Measurements from ENCODE around the gene CNTF.
A peak's percentile ranks its signal among the peaks of the same experiment; 100 is the strongest.
"Not testable (repeated sequence)": the region's sequence is repeated elsewhere in the genome, so short reads cannot be mapped to it uniquely, and the experiment has no call there.

The CNTF gene, protein sequence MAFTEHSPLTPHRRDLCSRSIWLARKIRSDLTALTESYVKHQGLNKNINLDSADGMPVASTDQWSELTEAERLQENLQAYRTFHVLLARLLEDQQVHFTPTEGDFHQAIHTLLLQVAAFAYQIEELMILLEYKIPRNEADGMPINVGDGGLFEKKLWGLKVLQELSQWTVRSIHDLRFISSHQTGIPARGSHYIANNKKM

DNA sequence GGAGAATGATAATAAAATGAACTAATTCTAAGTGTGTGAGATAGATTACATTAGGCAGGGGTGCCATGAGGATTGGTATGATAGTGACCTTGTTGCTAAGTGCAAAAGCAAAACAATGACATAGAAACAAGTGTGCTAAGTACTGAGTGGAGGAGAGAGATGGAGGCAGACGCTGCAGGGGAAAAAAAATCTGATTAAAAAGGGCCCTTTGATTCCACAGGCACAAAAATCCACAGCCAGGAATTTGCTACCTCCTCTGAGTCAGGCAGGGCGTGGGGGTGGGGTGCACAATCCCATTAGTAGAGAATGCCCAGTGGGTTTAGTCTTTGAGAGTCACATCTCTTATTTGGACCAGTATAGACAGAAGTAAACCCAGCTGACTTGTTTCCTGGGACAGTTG is at the start of gene CNTF:
Gene CNTF, plus strand, starts transcription at position 322 of the 400 bp plus-strand sequence. CDS start 88 bp downstream, outside the sequence.
- DNase-seq: no peak

DNA sequence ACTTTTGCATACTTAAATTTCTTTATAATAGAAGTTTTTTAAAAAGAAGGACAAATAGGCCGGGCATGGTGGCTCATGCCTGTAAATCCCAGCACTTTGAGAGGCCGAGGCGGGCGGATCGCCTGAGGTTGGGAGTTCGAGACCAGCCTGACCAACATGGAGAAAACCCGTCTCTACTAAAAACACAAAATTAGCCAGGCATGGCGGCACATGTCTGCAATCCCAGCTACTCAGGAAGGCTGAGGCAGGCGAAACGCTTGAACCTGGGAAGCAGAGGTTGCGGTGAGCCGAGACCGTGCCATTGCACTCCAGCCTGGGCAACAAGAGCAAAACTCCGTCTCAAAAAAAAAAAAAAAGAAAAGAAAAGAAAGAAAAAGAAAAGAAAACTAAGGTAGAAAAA is 49.6 kb upstream of the CNTF start:
- DNase-seq: not testable (repeated sequence)

DNA sequence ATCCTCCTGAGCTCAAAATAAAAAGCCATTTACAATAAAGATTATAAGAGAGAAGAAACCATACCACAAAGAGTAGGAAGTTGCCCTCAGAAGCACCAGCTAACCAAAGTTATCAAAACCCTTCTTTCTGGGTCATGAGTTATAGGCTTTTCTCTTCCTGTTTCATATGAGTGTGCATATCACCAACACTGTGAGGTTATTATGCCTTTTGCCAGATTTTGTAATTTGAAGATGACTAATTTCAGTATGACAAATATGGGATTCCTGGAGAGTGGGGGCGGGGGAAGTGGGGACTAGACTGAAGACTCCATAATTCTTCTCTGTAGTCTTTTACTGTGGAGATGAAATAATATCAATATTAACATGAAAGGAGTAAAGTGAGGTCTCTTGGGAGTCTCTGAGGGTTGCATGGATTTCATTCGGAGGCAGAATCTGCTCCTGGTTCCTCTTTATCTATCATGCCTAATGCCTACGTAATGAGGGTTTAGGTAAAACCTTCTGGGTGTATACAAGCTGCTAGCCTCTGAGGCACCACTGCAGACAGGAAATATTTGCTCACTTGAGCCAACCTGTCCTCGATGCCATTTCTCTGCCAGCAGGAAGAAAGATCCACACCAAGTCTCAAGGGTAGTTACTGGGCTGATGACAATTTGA is 48.9 kb upstream of the CNTF start:
- DNase-seq: peak; percentile 56 to 90

DNA sequence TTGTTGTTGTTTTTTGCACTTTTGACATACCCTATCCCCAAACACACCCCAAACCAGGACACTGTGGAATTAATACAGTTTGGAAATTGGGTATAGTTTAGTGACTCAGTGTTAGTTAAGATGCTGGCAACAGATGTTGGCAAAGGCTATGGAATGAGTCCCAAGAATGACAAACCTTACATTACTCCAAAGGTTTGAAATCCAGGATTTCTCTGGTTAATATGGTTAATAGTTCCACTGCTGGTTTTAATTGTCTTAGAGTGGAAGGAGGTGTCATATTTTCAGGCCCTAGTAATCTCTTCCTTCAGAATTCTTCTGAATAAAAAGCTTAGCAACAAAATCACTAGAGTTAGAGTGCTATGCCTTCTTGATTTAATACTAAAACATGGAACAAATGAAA is 47.6 kb upstream of the CNTF start:
- no peak for DNase-seq

DNA sequence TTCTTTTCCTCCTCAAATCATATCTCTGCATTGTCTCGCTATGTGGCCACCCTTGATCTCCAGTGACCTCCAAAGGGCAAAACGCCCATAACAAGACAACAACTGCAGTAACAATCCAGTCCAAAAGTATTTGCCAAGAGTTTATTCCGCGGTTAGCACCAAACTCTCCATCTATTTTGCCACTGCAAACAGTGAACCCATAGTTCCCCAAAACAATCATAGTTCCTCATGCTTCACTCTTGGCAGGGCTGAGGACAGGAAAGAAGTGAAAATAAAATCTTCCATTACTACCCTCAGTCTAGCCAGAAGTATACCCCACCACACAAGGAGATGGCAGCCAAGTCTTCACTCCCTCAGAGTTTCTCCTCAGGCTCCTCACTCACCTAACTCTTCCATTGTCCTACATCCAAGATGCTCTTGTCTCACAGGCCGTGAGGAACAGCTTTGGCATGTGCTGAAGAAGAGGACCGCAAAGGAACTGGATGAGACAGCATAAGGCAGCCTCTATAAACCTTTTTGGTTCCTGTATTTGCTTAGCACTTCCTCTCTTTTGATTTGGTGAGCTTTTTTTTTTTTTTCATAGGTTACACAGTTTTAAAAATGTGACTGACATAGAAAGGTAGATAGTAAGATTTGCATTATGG is 47.0 kb upstream of the CNTF start, which contains the start of gene LPXN:
Gene LPXN, minus strand, starts transcription at position 480 of the 644 bp plus-strand sequence. Its CDS starts 84 bp downstream, at position 396.
- DNase-seq: peak; percentile 42 to 86

DNA sequence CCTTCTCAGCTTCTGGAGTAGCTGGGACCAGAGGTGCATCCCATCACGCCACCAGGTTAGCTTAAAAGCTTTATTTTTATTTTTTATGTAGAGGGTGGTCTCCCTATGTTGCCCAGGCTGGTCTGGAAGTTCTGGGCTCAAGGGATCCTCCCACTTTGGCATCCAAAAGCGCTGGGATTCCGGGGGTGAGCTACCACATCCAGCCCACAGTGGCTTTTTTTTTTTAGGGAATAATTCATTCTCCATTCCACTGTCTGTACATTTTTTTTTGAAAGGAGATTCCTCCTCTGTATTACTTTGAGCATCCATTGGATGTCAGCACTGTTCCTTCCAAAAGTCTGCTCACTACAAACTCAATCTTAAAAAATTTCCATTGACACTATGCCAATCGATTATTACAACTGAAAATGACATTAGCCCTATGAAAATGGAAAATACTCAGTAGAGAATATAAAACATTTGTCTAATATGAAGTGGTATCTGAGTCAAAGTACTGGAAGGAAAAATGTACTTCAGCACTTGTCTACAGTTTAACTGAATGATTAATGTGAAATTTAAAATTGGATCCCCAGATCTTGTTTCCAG is 45.5 kb upstream of the CNTF start:
- DNase-seq: no peak

DNA sequence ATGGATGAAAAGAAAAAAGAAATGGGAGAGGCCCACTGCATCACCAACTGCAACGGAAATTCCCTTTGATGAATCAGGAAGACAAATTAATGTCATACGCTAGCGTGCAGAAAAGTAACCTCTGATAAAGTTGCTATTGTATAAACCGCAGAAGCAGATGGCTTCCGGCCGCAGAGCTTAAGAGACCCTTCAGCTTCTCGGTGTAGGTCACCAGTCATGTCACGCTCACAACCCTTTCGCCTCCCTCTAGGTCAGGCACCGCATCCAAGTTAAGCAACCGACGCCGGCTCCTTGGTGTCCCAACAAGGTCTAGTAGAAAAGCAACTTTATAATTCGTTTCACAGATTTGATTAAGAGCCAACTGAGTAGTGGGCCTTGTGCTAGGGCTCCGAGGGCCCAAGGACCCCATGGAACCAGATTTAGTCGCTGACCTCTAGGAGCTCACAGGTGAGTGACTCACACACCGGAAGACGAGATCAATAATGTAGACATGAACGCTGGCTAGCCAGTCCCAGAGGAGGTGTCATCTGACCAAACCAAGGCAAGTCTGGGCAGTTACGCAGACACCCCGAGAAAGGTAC is 44.8 kb upstream of the CNTF start:
- peak; percentile 91 to 93 for DNase-seq

DNA sequence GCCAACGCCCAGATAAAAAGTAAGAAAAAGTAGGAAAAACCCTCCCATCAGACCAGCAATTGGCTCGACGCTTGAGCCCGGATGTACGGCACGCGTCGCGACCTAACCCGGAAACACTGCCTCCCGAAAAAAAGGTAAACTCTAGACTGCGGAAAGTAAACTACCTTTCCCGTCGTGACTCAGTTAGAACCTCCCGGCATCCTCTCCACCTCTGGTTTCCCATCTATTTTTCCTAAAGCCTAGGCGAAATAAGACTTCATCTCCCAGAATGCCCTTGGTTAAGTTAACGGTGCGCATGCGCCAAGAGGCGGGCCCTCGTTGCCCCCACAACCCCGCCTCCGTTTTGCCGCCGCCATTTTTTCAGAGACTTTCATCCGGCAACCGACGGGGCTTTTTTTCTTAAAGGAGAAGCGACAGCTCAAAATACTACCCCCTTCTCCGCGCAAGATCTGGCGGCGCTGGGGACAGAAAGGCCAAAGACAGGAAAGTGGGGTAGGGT is 44.3 kb upstream of the CNTF start:
- peak; percentile 94 to 96 for DNase-seq

DNA sequence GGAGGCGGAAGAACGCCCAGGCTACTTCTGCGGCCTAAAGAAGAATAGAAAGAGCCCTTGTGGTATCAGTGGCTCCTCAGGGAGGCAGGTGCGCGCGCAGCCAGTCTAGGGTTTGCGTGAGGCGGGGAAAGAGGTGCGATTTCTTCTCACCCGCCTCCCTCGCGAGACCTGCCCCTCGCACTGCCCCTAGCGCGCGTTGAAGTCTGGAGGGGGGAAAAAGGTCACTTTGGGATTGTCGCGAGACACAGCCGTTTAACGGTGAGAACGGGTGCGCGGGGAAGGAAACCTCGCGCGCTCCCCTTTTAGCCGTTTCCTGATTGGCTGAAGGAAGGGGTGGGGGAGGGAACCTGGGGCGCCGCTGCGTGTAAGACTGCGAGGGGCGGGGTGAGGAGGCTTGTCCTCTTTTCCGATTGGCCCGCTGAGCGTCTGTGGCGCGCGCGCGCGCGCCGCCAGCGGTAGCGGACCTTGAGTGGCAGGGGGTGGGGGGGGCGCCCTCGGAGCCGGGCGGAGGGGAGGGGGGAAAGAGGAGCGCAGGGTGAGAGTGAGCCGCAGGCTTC is 43.8 kb upstream of the CNTF start, which contains the start of gene ZFP91:
Gene ZFP91, plus strand, starts transcription at position 429 of the 557 bp plus-strand sequence. CDS start 219 bp downstream, outside the sequence.
- peak; percentile 96 to 97 for DNase-seq

DNA sequence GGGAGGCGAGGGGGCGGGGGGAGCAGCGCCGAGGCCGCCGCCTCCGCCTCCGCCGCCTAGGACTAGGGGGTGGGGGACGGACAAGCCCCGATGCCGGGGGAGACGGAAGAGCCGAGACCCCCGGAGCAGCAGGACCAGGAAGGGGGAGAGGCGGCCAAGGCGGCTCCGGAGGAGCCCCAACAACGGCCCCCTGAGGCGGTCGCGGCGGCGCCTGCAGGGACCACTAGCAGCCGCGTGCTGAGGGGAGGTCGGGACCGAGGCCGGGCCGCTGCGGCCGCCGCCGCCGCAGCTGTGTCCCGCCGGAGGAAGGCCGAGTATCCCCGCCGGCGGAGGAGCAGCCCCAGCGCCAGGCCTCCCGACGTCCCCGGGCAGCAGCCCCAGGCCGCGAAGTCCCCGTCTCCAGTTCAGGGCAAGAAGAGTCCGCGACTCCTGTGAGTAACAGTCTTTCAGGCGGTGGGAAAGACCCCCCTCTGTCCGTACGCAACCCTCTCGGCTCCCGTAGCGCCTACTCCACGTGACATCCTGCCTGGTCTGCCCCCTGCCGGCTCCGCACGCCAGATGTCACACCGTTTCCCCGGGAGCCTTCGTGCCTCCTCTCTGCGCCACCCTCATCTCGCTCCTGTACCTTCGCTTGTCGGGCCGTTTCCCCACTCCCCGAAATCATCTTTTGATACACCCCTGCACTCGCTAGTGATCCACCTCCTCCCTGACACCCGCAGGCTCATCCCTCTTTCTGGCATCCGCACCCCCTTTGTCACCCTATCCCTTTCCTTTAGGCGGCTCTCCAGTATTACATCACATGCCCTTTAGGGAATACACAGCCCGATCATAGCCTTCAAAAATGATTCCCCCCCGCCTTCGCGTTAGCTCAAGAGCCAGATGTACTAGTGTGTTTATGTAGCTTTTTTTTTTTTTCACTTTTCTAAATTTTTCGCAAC is 43.0 kb upstream of the CNTF start:
- peak; percentile 77 to 95 for DNase-seq

DNA sequence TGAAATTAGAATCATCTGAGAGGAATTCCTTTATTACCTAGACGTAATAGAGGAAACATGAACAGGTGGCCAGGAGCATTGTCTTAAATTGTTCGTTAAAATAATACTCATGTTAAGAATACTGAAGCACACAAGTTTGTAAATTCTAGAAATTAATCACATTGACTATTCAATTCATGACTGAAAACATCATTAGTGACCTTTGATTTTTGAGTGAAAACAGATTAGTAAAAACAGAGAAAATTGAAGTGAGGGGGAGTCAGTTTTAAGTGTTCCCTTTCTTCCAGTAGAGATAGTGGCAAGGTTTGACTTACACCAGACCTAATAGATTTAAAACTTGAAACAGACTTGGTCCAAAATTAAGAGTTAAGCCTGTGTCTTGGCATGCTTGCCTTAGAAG is 42.2 kb upstream of the CNTF start:
- DNase-seq: no peak

DNA sequence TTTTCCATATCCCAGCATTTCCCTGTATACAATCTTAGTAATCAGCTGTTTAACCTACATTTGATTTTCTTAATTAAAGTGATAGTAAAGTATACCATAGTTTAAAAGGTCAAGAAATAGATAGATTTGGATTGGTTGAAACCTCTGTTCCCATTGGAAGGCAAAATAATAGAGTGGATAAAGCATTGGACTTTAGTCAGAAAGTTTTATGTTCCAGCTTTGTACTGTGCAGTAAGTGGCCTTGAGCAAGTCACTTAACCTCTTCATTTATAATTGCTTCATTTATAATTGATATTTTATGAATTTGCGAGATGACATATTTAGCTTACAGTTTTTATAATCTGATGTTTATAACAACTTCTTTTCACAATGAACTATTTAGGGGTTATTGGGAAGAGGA is 40.0 kb upstream of the CNTF start:
- DNase-seq: no peak

DNA sequence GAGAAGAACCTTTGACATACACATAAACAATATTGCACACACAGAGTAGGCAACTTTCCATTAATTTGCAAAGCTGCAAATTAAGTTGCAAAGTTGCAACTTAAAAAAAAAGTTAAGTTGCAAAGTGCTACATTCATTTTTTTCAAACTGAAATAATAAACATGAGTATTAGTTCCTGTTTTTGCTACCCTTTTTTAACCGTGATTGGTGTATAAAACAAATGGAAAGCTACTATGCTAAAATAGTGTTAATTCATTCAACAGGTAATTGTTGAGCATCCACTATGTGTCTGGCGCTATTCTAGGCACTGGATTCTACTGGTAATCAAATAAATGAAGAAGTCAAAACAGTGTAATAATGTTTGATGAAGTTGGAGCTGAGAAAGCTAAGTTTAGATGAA is 35.5 kb upstream of the CNTF start:
- DNase-seq: no peak

DNA sequence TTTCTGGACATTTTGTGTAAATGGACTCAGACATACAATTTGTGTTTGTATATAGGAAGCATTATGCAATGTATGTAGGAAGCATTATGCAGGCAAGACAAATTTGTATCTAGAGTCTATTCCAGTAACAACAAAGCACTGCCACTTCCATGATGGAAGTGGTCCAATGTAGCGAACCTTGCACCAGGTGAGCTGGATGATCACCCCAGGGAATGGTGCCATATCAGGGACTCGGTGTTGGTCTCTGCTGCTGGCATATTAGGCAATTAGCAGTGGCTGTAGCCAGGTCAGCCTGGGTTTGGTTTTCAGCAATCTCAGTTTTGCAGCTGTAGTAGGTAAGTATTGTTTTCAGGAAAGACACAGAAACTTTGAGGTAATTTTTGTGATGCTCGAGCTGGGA is 30.8 kb upstream of the CNTF start:
- DNase-seq: no peak

DNA sequence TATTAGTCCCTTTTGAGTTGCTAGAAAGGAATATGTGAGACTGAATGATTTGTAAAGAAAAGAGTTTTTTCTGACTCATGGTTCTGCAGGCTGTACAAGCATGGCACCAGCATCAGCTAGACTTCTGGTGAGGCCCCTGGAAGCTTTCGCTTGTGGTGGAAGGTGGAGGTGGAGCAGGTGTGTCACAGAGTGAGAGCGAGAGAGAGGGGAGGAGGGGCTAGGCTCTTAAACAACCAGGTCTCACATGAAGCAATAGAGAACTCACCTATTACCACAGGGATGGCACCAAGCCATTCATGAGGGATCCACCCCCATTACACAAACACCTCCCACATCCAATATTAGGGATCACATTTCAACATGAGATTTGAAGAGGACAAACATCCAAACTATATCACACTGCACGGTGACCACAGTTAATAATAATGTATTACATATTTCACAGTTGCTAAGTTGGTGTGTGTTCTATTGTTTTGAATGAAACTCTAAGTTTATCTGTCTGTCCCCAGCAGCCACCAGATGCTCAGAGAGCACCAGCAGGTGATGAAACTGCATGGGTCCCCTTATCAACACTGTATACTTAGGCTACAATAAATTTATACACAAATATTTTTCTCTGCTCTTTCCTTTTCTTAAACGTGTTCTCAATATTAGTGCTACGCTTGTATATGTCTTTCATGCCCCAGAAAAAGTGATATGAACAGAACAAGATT is 29.5 kb upstream of the CNTF start:
- no peak for DNase-seq

DNA sequence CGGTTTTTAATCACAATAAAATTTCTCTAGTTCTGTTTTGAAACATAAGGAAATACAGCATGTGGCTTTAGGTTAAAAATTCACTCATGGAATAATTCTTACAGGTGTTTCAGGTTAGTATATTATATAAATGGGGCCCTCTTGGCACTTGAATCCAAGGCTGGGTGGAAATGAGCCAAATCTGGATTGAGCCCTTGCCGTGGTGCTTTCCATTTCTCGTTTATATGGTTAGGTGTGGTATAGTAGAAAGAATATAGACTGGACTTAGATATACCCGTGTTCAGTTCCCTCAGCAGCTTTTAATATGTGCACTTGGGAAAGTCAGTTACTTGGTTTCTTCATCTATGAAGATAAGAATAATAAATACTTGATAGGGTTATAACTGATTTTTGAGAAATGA is 27.6 kb upstream of the CNTF start:
- DNase-seq: no peak

DNA sequence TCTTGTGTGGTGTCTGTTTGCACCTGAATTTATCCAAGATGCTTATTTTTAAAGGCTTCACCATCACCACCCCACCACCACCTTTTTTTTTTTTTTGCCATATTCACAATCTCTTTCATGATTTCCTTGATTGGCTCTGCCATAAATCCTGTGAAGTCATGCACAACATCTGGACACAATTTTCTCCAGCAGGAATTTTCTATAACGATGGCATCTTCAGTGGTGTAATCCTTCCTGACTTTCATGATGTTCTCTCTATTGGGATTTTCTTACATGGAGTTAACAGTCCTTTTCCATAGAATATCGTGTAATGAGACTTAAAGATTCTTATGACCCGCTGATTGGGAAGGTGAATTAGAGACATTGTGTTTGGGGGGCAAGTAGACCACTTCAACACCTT is 25.8 kb upstream of the CNTF start:
- DNase-seq: no peak

DNA sequence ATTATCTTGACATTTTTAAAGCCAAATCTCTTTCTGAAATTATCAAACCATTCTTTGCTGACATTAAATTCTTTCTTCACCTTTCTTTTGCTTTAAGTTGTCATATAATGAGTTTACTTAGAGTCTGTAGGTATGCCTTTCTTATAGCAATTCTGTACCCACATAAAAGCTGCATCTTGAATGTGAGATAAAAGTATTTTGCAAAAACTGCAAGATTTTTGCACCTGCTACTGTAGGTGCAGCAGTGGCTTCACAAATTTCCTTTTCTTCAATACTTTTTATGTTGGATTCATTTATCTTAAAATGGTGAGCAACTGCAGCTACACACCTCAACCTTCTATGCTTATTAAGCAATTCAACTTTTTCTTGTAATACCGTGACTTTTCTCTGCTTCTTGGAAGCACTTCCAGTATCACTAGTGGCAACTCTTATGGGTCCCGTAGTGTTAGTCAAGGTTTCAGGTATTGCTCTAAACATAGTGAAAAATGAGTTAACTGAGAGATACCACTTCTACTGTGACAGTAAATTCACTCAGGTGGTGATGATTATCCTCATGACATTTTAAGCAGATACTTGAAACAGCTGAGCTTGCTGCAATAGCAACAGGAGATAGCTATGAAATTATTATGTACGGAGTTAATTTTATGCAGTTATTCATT is 24.9 kb upstream of the CNTF start:
- no peak for DNase-seq

DNA sequence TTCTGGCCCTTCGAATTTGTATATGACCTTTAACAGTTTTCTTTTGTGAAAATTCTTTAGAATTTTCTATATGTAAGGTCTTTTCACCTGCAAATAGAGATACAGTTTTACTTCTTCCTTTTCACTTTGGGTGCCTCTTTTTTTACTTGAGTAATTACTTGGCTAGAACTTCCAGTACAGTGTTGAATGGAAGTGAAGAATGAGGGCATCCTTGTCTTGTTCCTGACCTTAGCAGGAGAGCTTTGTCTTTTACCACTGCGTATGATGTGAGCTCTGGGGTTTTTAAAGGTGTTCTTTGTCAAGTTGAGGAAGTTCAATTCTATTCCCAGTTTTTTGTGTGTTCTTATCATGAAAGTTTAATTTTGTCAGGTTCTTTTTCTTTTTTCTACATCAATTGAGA is 22.0 kb upstream of the CNTF start:
- no peak for DNase-seq

DNA sequence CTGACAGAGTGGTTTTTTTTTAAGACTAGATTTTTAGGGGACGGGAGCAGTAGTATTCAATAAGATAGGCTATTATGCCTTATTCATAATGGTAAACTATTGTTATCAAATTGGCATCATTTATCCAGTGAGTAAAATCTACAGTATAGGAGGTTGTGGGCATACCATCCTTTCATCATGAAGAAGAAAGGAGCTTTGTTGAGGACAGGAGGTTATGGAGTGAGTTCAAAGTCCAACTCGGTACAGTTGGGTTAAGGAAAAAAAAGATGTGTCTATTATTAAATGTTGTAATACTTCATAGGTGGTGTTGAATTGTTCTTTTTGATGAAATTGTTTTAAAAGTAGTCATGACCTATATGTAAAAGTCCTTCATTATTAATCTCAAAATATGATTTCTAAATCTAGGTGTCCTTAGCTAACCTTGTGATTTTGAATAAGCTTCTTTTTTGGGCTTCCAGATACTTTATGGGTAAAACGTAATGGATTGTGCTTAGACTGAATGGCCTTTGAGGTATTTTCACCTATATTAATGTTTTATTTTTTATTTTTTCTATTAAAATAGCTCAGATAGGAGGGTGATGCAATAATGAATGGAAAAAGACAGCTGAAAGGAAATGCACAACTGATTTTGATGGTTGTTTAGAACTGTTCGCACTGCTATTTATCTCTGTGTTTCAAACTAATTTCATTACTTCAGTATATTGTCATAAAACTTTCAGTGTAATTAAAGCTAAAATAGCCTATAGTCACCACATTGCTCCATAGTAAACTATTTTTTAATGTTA is 15.3 kb upstream of the CNTF start:
- no peak for DNase-seq
